H1 (cell line): ENCODE measurements around the gene LPCAT1. TPM values are rescaled to one million over a fixed set of nuclear protein-coding genes. Genes with fewer than 3 reads are reported as not detected.

ENCODE experiments used
- CBX5 ChIP-seq: fragments of 300-800, 300-1000 bp; sonication (generic); IDR thresholded peaks from 2 replicates; pipeline ENCODE4 v1.7.1; 2016; ENCODE audit warnings: antibody characterized with exemption, low read length, low read depth
- EP300 ChIP-seq, 2 experiments: IDR thresholded peaks; 1 replicate in 1 of 2; 2 replicates in 1 of 2; pipeline ENCODE4 v1.6.1; 2011 to 2012; ENCODE audit warnings: low read depth in 2 of 2, low read length in 2 of 2, mild to moderate bottlenecking in 2 of 2, borderline replicate concordance in 1 of 2, inconsistent platforms in 1 of 2, moderate library complexity in 1 of 2
- KDM5A ChIP-seq: fragments of 200-600 bp; IDR thresholded peaks from 2 replicates; pipeline ENCODE4 v1.7.1; 2012; ENCODE audit warnings: mild to moderate bottlenecking, low read length, inconsistent platforms, mixed read lengths
- NRF1 ChIP-seq: IDR thresholded peaks from 2 replicates; pipeline ENCODE4 v1.6.1; 2011; ENCODE audit warnings: mild to moderate bottlenecking, low read depth, low read length, improper control_type of control experiment
- SIN3A ChIP-seq, 2 experiments: IDR thresholded peaks in 1 of 2; conservative IDR thresholded peaks in 1 of 2; 2 replicates each; pipeline ENCODE4 v1.6.1; 2011 to 2012; ENCODE audit warnings: low read length in 2 of 2, improper control_type of control experiment in 1 of 2, low read depth in 1 of 2, mild to moderate bottlenecking in 1 of 2
- SUZ12 ChIP-seq: fragments of 200-600 bp; sonication (generic); IDR thresholded peaks from 2 replicates; pipeline ENCODE4 v1.6.1; 2012; ENCODE audit warnings: mild to moderate bottlenecking, inconsistent platforms, low read length, moderate library complexity, mixed read lengths
- polyA plus RNA-seq, 7 experiments: library from polyadenylated mRNA; depleted of rRNA in 3 of 7; stranded (reverse) in 5 of 7; unstranded in 2 of 7; fragments of >200 nt in 5 of 7; fragments of 200-250 nt in 2 of 7; gene quantifications; 1 replicate in 5 of 7; 2 replicates in 1 of 7; 4 replicates in 1 of 7; pipeline versions ENCODE4 v1.2.1 to v1.2.3, GENCODE V29; 2011 to 2013; ENCODE audit warnings: missing spikeins in 2 of 7, mixed read lengths in 2 of 7
- total RNA-seq: library from RNA; stranded (reverse); fragmentation: NEBNext Ultra II Directional; extraction: Animal tissue kit (Norgen Biotek cat#: 25700); gene quantifications from 2 replicates; pipeline ENCODE4 v1.2.1, GENCODE V29; 2021
- TF ChIP-seq, protein P1 (sequence below), 3 experiments: IDR thresholded peaks; 1 replicate in 2 of 3; 2 replicates in 1 of 3; pipeline versions ENCODE4 v1.5.1 to v1.6.1; 2011; ENCODE audit warnings: low read length in 3 of 3, mild to moderate bottlenecking in 3 of 3, inconsistent platforms in 2 of 3, low read depth in 1 of 3, moderate library complexity in 1 of 3; ENCODE audit not compliant: insufficient read depth in 1 of 3; ENCODE audit errors: control extremely low read depth in 1 of 3
- TF ChIP-seq, protein P2 (sequence below): fragments of 300-600 bp; sonication (generic); IDR thresholded peaks from 2 replicates; pipeline ENCODE4 v1.7.1; 2012; ENCODE audit warnings: low read length, moderate library complexity, mild to moderate bottlenecking, inconsistent platforms; ENCODE audit not compliant: insufficient replicate concordance

LPCAT1 gene
- total and polyA plus RNA-seq, 2 of the 8 experiments (the other 6 are each of a cell fraction or from before 2014, with no cell fraction given) = 107 to 260 TPM

DNA sequence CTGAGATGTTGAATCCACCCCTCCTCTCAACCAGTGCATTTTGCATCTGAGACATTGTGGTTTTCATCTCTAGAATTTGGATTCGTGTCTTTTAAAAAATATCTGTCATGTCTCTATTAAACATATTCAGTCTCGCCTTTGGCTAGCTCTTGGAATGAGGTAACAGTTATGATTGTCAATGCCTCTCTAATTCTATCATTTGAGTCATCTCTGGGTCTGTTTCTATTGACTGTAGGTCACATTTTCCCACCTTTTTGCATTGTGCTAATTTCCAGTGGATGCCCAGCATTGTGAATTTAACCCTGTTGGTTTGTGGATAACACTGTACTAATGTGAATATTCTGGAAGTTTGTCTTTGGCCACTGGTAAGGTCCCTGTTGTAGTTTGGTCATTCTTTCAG lies 70.1 kb downstream of the LPCAT1 start (continued):
- TF ChIP-seq, protein P1, sequence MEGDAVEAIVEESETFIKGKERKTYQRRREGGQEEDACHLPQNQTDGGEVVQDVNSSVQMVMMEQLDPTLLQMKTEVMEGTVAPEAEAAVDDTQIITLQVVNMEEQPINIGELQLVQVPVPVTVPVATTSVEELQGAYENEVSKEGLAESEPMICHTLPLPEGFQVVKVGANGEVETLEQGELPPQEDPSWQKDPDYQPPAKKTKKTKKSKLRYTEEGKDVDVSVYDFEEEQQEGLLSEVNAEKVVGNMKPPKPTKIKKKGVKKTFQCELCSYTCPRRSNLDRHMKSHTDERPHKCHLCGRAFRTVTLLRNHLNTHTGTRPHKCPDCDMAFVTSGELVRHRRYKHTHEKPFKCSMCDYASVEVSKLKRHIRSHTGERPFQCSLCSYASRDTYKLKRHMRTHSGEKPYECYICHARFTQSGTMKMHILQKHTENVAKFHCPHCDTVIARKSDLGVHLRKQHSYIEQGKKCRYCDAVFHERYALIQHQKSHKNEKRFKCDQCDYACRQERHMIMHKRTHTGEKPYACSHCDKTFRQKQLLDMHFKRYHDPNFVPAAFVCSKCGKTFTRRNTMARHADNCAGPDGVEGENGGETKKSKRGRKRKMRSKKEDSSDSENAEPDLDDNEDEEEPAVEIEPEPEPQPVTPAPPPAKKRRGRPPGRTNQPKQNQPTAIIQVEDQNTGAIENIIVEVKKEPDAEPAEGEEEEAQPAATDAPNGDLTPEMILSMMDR (IDR thresholded peaks at IDR 0.05; ENCODE audit: control extremely low read depth in 1 of 3, insufficient read depth in 1 of 3, low read depth in 1 of 3, low read length in 3 of 3) = no peak
- no peak for TF ChIP-seq SIN3A (conservative IDR thresholded peaks at IDR 0.05 in 1 of 2, IDR thresholded peaks at IDR 0.05 in 1 of 2; ENCODE audit: low read depth in 1 of 2, low read length in 2 of 2)
- no peak for TF ChIP-seq CBX5
- TF ChIP-seq, protein P2, sequence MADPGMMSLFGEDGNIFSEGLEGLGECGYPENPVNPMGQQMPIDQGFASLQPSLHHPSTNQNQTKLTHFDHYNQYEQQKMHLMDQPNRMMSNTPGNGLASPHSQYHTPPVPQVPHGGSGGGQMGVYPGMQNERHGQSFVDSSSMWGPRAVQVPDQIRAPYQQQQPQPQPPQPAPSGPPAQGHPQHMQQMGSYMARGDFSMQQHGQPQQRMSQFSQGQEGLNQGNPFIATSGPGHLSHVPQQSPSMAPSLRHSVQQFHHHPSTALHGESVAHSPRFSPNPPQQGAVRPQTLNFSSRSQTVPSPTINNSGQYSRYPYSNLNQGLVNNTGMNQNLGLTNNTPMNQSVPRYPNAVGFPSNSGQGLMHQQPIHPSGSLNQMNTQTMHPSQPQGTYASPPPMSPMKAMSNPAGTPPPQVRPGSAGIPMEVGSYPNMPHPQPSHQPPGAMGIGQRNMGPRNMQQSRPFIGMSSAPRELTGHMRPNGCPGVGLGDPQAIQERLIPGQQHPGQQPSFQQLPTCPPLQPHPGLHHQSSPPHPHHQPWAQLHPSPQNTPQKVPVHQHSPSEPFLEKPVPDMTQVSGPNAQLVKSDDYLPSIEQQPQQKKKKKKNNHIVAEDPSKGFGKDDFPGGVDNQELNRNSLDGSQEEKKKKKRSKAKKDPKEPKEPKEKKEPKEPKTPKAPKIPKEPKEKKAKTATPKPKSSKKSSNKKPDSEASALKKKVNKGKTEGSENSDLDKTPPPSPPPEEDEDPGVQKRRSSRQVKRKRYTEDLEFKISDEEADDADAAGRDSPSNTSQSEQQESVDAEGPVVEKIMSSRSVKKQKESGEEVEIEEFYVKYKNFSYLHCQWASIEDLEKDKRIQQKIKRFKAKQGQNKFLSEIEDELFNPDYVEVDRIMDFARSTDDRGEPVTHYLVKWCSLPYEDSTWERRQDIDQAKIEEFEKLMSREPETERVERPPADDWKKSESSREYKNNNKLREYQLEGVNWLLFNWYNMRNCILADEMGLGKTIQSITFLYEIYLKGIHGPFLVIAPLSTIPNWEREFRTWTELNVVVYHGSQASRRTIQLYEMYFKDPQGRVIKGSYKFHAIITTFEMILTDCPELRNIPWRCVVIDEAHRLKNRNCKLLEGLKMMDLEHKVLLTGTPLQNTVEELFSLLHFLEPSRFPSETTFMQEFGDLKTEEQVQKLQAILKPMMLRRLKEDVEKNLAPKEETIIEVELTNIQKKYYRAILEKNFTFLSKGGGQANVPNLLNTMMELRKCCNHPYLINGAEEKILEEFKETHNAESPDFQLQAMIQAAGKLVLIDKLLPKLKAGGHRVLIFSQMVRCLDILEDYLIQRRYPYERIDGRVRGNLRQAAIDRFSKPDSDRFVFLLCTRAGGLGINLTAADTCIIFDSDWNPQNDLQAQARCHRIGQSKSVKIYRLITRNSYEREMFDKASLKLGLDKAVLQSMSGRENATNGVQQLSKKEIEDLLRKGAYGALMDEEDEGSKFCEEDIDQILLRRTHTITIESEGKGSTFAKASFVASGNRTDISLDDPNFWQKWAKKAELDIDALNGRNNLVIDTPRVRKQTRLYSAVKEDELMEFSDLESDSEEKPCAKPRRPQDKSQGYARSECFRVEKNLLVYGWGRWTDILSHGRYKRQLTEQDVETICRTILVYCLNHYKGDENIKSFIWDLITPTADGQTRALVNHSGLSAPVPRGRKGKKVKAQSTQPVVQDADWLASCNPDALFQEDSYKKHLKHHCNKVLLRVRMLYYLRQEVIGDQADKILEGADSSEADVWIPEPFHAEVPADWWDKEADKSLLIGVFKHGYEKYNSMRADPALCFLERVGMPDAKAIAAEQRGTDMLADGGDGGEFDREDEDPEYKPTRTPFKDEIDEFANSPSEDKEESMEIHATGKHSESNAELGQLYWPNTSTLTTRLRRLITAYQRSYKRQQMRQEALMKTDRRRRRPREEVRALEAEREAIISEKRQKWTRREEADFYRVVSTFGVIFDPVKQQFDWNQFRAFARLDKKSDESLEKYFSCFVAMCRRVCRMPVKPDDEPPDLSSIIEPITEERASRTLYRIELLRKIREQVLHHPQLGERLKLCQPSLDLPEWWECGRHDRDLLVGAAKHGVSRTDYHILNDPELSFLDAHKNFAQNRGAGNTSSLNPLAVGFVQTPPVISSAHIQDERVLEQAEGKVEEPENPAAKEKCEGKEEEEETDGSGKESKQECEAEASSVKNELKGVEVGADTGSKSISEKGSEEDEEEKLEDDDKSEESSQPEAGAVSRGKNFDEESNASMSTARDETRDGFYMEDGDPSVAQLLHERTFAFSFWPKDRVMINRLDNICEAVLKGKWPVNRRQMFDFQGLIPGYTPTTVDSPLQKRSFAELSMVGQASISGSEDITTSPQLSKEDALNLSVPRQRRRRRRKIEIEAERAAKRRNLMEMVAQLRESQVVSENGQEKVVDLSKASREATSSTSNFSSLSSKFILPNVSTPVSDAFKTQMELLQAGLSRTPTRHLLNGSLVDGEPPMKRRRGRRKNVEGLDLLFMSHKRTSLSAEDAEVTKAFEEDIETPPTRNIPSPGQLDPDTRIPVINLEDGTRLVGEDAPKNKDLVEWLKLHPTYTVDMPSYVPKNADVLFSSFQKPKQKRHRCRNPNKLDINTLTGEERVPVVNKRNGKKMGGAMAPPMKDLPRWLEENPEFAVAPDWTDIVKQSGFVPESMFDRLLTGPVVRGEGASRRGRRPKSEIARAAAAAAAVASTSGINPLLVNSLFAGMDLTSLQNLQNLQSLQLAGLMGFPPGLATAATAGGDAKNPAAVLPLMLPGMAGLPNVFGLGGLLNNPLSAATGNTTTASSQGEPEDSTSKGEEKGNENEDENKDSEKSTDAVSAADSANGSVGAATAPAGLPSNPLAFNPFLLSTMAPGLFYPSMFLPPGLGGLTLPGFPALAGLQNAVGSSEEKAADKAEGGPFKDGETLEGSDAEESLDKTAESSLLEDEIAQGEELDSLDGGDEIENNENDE = no peak
- TF ChIP-seq KDM5A = no peak
- TF ChIP-seq NRF1 = no peak
- TF ChIP-seq EP300 (IDR thresholded peaks at IDR 0.05; ENCODE audit: borderline replicate concordance in 1 of 2, low read depth in 2 of 2, low read length in 2 of 2) = no peak
- TF ChIP-seq SUZ12 = no peak
